GM23338 (cell line): ENCODE results near the gene MTERF4. TPM values are rescaled to one million over a fixed set of nuclear protein-coding genes. Genes with fewer than 3 reads are reported as not detected.

Source experiments
- ATAC-seq: fragments of 200-7000 bp; cut with Tn5 transposase; 3 replicates; pipeline ENCODE4 v1.9.1; 2020
- DNase-seq: peaks from one replicate; pipeline ENCODE4 v3.0.0-alpha.2; 2015; ENCODE audit warnings: low spot score
- H2AFZ ChIP-seq: fragments of 200-600 bp; sonication (generic); 2 replicates; pipeline ENCODE4 v1.8.0; 2016; ENCODE audit warnings: antibody characterized with exemption, mild to moderate bottlenecking, moderate library complexity
- H3F3A ChIP-seq: fragments of 200-600 bp; sonication (generic); replicated peaks from 2 replicates; pipeline ENCODE4 v1.8.0; 2017; ENCODE audit warnings: antibody characterized with exemption, mixed run types, low read depth
- H3K27ac ChIP-seq: fragments of 200-600 bp; sonication (generic); 2 replicates; pipeline ENCODE4 v1.6.1; 2016; ENCODE audit warnings: low read depth
- H3K27me3 ChIP-seq: fragments of 200-600 bp; sonication (generic); 2 replicates; pipeline ENCODE4 v1.8.0; 2016; ENCODE audit warnings: mild to moderate bottlenecking, mixed run types, moderate library complexity; ENCODE audit not compliant: insufficient read depth
- H3K36me3 ChIP-seq: fragments of 200-600 bp; sonication (generic); 2 replicates; pipeline ENCODE4 v1.8.0; 2016; ENCODE audit warnings: mild to moderate bottlenecking; ENCODE audit not compliant: insufficient read depth
- H3K4me1 ChIP-seq: fragments of 200-600 bp; sonication (generic); 2 replicates; pipeline ENCODE4 v1.8.0; 2016; ENCODE audit warnings: mild to moderate bottlenecking, moderate library complexity; ENCODE audit not compliant: insufficient read depth
- H3K4me2 ChIP-seq: fragments of 200-600 bp; sonication (generic); 2 replicates; pipeline ENCODE4 v1.7.1; 2017; ENCODE audit warnings: mixed run types
- H3K4me3 ChIP-seq: fragments of 200-600 bp; sonication (generic); 2 replicates; pipeline ENCODE4 v1.6.1; 2016; ENCODE audit warnings: mixed run types
- H3K79me2 ChIP-seq: fragments of 200-600 bp; sonication (generic); replicated peaks from 2 replicates; pipeline ENCODE4 v1.8.0; 2017; ENCODE audit warnings: mild to moderate bottlenecking; ENCODE audit not compliant: insufficient read depth
- H3K9me2 ChIP-seq: fragments of 200-600 bp; sonication (generic); 2 replicates; pipeline ENCODE4 v1.8.0; 2017; ENCODE audit not compliant: insufficient read depth
- H4K20me1 ChIP-seq: fragments of 200-600 bp; sonication (generic); replicated peaks from 2 replicates; pipeline ENCODE4 v1.8.0; 2017; ENCODE audit warnings: mild to moderate bottlenecking; ENCODE audit not compliant: insufficient read depth
- H3K27ac Mint-ChIP-seq: 2 replicates; pipeline ENCODE4 v1.8.0; 2020; ENCODE audit warnings: inconsistent platforms, mild to moderate bottlenecking, moderate library complexity, mixed read lengths
- H3K27me3 Mint-ChIP-seq: 3 replicates; pipeline ENCODE4 v1.8.0; 2022; ENCODE audit warnings: low read depth, mild to moderate bottlenecking, moderate library complexity, mixed read lengths, inconsistent platforms; ENCODE audit not compliant: insufficient read depth, poor library complexity
- H3K36me3 Mint-ChIP-seq: 3 replicates; pipeline ENCODE4 v1.8.0; 2021; ENCODE audit warnings: low read depth, mild to moderate bottlenecking, inconsistent platforms, moderate library complexity, mixed read lengths
- H3K4me1 Mint-ChIP-seq: 3 replicates; pipeline ENCODE4 v1.8.0; 2020; ENCODE audit warnings: mild to moderate bottlenecking, inconsistent platforms, mixed read lengths
- H3K4me3 Mint-ChIP-seq: 3 replicates; pipeline ENCODE4 v1.8.0; 2021; ENCODE audit warnings: moderate library complexity, mild to moderate bottlenecking, inconsistent platforms, mixed read lengths
- H3K9me3 Mint-ChIP-seq: 3 replicates; pipeline ENCODE4 v1.8.0; 2020; ENCODE audit warnings: moderate library complexity, mild to moderate bottlenecking, inconsistent platforms, mixed read lengths
- EZH2 ChIP-seq: fragments of 200-600 bp; sonication (generic); IDR thresholded peaks from one replicate; pipeline ENCODE4 v1.8.0; 2017; ENCODE audit warnings: antibody characterized with exemption, mild to moderate bottlenecking, low read depth; ENCODE audit not compliant: unreplicated experiment
- EZH2phosphoT487 ChIP-seq: fragments of 200-600 bp; sonication (generic); IDR thresholded peaks from one replicate; pipeline ENCODE4 v1.8.1; 2018; ENCODE audit warnings: antibody characterized with exemption; ENCODE audit not compliant: unreplicated experiment
- NANOG ChIP-seq: IDR thresholded peaks from 2 replicates; pipeline ENCODE4 v1.6.1; 2016; ENCODE audit warnings: antibody characterized with exemption, borderline replicate concordance
- POLR2AphosphoS5 ChIP-seq: IDR thresholded peaks from 2 replicates; pipeline ENCODE4 v1.6.1; 2016; ENCODE audit warnings: antibody characterized with exemption, low read depth
- ZNF331 ChIP-seq: fragments of 250-450 bp; sonication (Bioruptor Pico); IDR thresholded peaks from 2 replicates; pipeline ENCODE4 v1.5.0; 2020; ENCODE audit warnings: low read depth, mild to moderate bottlenecking, moderate library complexity
- polyA plus RNA-seq: library from polyadenylated mRNA; unstranded; fragments of >200 nt; fragmentation: Nextera tagmentation; extraction: Ambion mirVana; gene quantifications from 2 replicates; pipeline ENCODE4 v1.2.1, GENCODE V29; 2016
- total RNA-seq: library from RNA; depleted of rRNA; stranded (reverse); fragments of >200 nt; shearing (Covaris generic); gene quantifications from 2 replicates; pipeline ENCODE4 v1.2.3, GENCODE V29; 2014
- TF ChIP-seq, protein P1 (sequence below): fragments of 250-450 bp; sonication (Bioruptor Pico); IDR thresholded peaks from 2 replicates; pipeline ENCODE4 v1.5.0; 2020; ENCODE audit warnings: mild to moderate bottlenecking, moderate library complexity

MTERF4 gene
- total and polyA plus RNA-seq, 2 experiments from 2014 or later = 15.3 to 63.6 TPM

DNA sequence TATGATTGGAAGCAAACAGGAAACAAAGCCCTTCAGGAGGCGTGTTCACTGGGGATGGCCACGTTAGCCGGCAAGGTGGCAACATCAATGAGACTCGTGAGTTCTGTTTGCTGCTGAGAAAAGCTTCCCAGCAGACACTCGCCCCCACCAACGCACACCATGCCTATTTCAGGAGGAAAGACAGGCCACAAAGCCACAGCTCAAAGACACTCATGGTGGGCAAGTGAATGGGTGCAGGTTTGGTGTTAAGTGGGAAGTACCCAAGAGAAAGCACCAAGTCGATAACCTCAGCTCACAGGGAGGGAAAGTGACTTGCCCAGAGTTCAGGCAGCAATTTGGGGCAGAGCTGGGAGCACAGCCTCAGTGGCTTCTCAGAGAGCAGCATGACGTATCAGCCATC is 10.5 kb upstream of the MTERF4 start (continued):
- TF ChIP-seq EZH2 = no peak

DNA sequence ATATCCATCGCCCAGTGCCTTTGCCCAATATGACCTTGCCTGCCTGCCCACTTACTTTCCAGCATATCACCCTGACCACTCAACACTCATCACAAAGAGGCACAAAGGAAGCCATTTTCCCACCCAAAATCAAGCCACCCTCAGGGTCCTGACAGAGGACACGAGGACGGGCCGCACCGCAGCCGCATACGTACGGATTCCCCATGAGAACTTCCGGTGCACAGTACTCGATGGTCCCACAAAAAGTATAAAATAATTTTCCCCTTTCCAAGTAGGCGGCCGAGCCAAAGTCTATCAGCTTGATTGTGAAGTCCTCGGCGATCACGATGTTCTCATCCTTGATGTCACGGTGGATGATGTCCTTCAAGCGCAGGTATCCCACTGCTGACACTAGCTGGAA is 10.0 kb upstream of the MTERF4 start:
- Histone ChIP-seq H3K4me2 (no peak overlapping the region), H2AFZ (no peak overlapping the region), H3K79me2 (no peaks in the 10 kb centered on the region), H3K36me3 (no peaks in the 10 kb centered on the region), H3K27ac (no peak overlapping the region), H4K20me1 (no peaks in the 10 kb centered on the region), H3K27me3 (no peaks in the 10 kb centered on the region), H3K4me1 (no peaks in the 10 kb centered on the region), H3K9me2 (no peaks in the 10 kb centered on the region), H3F3A (no peaks in the 10 kb centered on the region), H3K4me3 (no peak overlapping the region)
- H3K27ac Mint-ChIP-seq = no peak overlapping the region
- no peaks in the 10 kb centered on the region for H3K4me1 Mint-ChIP-seq
- no peak for DNase-seq
- TF ChIP-seq EZH2 = no peak
- no peak for TF ChIP-seq ZNF331 (CRISPR knock-in tag)
- no peaks in the 10 kb centered on the region; the same call in 2 of the 3 replicates for H3K9me3 Mint-ChIP-seq
- H3K36me3 Mint-ChIP-seq = peaks cover 23% of the 10 kb centered on the region; the same call in 2 of the 3 replicates
- H3K27me3 Mint-ChIP-seq = peaks cover 2% of the 10 kb centered on the region
- H3K4me3 Mint-ChIP-seq = no peak overlapping the region
- ATAC-seq = no peak

DNA sequence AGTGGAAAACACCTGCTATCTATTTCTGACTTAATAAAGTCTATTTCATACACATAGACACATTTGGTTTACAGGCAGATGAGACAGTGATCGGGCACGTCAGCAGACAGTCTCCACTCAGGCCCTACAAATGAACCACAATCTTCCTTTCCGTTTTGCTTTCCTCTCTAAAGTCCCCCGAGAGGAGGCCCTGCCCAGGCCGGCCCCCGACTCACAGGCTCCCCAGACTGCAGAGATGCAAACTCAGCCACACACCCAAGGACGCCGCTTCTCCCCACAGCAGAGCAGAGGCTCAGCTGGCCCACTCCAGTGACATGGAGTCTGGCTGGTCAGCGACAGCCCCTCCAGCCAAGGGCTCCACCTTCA is 9.3 kb upstream of the MTERF4 start:
- peaks cover 2% of the 10 kb centered on the region for H3K27me3 Mint-ChIP-seq
- no peak overlapping the region for H3K4me2 ChIP-seq
- H3K27ac ChIP-seq = no peak overlapping the region

DNA sequence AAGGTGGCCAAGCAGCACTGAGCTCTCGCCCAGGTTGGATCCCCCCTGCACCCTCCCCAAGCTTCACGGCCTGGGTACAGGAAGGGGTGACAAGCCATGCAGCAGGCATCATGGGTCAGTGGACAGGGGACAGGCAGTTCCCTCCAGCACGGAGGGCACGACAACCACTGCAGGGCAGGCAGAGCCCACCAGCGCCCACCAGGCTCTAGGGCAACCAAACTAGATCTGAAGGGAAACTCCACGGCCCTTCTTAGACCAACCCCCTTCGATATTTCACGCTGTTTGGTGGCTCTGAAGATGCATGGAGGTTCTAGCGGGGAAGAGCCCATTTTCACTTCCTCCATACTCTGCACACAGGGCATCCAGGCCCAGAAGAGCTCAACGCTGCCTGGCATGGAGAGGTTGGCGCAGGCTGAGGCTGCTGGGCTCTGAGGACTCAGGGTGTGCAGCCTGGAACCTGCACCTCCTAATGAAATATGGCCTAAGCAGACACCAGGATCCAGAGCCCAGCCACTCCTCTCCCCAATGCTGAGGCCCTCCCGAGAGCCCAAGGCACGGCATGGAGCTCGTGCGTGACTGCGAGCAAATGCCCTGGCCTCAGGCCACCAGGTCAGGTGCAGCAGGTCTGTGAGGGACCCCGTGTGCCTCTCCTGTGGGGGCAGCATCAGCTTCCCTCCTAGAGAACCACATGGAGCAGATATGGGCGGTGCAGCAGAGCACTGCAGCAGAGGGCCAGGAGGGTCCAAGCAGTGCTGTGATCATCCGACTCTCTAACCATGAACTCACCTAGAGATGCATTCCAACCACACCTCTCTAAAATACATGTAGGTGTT is 8.7 kb upstream of the MTERF4 start:
- Histone ChIP-seq H3K4me1 (no peaks in the 10 kb centered on the region), H3K9me2 (no peaks in the 10 kb centered on the region), H3K79me2 (no peaks in the 10 kb centered on the region), H3K4me2 (no peak overlapping the region), H2AFZ (no peak overlapping the region), H3K36me3 (no peaks in the 10 kb centered on the region), H3K27ac (no peak overlapping the region), H3F3A (no peaks in the 10 kb centered on the region), H3K27me3 (no peaks in the 10 kb centered on the region), H3K4me3 (no peak overlapping the region), H4K20me1 (no peaks in the 10 kb centered on the region)
- H3K27me3 Mint-ChIP-seq = peaks cover 2% of the 10 kb centered on the region
- H3K27ac Mint-ChIP-seq = no peak overlapping the region
- TF ChIP-seq EZH2phosphoT487 (no peak), POLR2AphosphoS5 (no peak)
- TF ChIP-seq, protein P1, sequence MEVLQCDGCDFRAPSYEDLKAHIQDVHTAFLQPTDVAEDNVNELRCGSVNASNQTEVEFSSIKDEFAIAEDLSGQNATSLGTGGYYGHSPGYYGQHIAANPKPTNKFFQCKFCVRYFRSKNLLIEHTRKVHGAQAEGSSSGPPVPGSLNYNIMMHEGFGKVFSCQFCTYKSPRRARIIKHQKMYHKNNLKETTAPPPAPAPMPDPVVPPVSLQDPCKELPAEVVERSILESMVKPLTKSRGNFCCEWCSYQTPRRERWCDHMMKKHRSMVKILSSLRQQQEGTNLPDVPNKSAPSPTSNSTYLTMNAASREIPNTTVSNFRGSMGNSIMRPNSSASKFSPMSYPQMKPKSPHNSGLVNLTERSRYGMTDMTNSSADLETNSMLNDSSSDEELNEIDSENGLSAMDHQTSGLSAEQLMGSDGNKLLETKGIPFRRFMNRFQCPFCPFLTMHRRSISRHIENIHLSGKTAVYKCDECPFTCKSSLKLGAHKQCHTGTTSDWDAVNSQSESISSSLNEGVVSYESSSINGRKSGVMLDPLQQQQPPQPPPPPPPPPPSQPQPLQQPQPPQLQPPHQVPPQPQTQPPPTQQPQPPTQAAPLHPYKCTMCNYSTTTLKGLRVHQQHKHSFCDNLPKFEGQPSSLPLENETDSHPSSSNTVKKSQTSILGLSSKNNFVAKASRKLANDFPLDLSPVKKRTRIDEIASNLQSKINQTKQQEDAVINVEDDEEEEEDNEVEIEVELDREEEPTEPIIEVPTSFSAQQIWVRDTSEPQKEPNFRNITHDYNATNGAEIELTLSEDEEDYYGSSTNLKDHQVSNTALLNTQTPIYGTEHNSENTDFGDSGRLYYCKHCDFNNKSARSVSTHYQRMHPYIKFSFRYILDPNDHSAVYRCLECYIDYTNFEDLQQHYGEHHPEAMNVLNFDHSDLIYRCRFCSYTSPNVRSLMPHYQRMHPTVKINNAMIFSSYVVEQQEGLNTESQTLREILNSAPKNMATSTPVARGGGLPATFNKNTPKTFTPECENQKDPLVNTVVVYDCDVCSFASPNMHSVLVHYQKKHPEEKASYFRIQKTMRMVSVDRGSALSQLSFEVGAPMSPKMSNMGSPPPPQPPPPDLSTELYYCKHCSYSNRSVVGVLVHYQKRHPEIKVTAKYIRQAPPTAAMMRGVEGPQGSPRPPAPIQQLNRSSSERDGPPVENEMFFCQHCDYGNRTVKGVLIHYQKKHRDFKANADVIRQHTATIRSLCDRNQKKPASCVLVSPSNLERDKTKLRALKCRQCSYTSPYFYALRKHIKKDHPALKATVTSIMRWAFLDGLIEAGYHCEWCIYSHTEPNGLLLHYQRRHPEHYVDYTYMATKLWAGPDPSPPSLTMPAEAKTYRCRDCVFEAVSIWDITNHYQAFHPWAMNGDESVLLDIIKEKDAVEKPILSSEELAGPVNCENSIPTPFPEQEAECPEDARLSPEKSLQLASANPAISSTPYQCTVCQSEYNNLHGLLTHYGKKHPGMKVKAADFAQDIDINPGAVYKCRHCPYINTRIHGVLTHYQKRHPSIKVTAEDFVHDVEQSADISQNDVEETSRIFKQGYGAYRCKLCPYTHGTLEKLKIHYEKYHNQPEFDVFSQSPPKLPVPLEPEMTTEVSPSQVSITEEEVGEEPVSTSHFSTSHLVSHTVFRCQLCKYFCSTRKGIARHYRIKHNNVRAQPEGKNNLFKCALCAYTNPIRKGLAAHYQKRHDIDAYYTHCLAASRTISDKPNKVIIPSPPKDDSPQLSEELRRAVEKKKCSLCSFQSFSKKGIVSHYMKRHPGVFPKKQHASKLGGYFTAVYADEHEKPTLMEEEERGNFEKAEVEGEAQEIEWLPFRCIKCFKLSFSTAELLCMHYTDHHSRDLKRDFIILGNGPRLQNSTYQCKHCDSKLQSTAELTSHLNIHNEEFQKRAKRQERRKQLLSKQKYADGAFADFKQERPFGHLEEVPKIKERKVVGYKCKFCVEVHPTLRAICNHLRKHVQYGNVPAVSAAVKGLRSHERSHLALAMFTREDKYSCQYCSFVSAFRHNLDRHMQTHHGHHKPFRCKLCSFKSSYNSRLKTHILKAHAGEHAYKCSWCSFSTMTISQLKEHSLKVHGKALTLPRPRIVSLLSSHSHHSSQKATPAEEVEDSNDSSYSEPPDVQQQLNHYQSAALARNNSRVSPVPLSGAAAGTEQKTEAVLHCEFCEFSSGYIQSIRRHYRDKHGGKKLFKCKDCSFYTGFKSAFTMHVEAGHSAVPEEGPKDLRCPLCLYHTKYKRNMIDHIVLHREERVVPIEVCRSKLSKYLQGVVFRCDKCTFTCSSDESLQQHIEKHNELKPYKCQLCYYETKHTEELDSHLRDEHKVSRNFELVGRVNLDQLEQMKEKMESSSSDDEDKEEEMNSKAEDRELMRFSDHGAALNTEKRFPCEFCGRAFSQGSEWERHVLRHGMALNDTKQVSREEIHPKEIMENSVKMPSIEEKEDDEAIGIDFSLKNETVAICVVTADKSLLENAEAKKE (CRISPR knock-in tag) = no peak
- H3K9me3 Mint-ChIP-seq = no peaks in the 10 kb centered on the region; the same call in 2 of the 3 replicates
- no peak overlapping the region for H3K4me3 Mint-ChIP-seq
- DNase-seq = no peak
- ATAC-seq = no peak
- no peaks in the 10 kb centered on the region for H3K4me1 Mint-ChIP-seq
- H3K36me3 Mint-ChIP-seq = peaks cover 18% of the 10 kb centered on the region; the same call in 2 of the 3 replicates

More for the DNA sequence above, 9.3 kb upstream of the MTERF4 start:
- H3K36me3 Mint-ChIP-seq = peaks cover 20% of the 10 kb centered on the region; the same call in 2 of the 3 replicates
- no peaks in the 10 kb centered on the region for H4K20me1 ChIP-seq
- H3K27me3 ChIP-seq = no peaks in the 10 kb centered on the region
- no peaks in the 10 kb centered on the region for H3K9me2 ChIP-seq
- H3K9me3 Mint-ChIP-seq = no peaks in the 10 kb centered on the region; the same call in 2 of the 3 replicates
- TF ChIP-seq NANOG = no peak
- no peak overlapping the region for H3K27ac Mint-ChIP-seq
- H3K79me2 ChIP-seq = no peaks in the 10 kb centered on the region
- H3K4me1 Mint-ChIP-seq = no peaks in the 10 kb centered on the region
- DNase-seq = no peak
- H3K4me3 ChIP-seq = no peak overlapping the region
- H3K4me1 ChIP-seq = no peaks in the 10 kb centered on the region
- H3F3A ChIP-seq = no peaks in the 10 kb centered on the region
- ATAC-seq = no peak
- no peak overlapping the region for H2AFZ ChIP-seq
- H3K36me3 ChIP-seq = no peaks in the 10 kb centered on the region
- H3K4me3 Mint-ChIP-seq = no peak overlapping the region
